Duodenal mucosa (tissue), 2 donors: ENCODE measurements around the gene LTO1.

Experiments used
- H3K27ac ChIP-seq: one replicate; pipeline ENCODE4 v1.7.0; 2013; ENCODE audit warnings: low read depth, low read length
- H3K27me3 ChIP-seq, 2 donors: one replicate each; pipeline ENCODE4 v1.7.0; 2013; ENCODE audit warnings: low read length in 2 of 2, control low read depth in 1 of 2; ENCODE audit not compliant: insufficient read depth in 2 of 2, control insufficient read depth in 1 of 2
- H3K36me3 ChIP-seq, 2 donors: one replicate each; pipeline ENCODE4 v1.7.0; 2013; ENCODE audit warnings: low read length in 2 of 2, control low read depth in 1 of 2; ENCODE audit not compliant: insufficient read depth in 2 of 2, control insufficient read depth in 1 of 2
- H3K4me1 ChIP-seq, 2 donors: one replicate each; pipeline ENCODE4 v1.7.0; 2013; ENCODE audit warnings: low read length in 2 of 2, control low read depth in 1 of 2; ENCODE audit not compliant: insufficient read depth in 2 of 2, control insufficient read depth in 1 of 2
- H3K4me3 ChIP-seq, 2 donors: one replicate each; pipeline ENCODE4 v1.7.0; 2013; ENCODE audit warnings: low read length in 2 of 2, low read depth in 1 of 2
- H3K9ac ChIP-seq, 2 donors: one replicate each; pipeline ENCODE4 v1.7.0; 2013; ENCODE audit warnings: low read length in 2 of 2, low read depth in 1 of 2
- H3K9me3 ChIP-seq, 2 donors: one replicate each; pipeline ENCODE4 v1.7.0; 2013; ENCODE audit warnings: low read length in 2 of 2, control low read depth in 1 of 2; ENCODE audit not compliant: control insufficient read depth in 1 of 2

LTO1 gene

DNA sequence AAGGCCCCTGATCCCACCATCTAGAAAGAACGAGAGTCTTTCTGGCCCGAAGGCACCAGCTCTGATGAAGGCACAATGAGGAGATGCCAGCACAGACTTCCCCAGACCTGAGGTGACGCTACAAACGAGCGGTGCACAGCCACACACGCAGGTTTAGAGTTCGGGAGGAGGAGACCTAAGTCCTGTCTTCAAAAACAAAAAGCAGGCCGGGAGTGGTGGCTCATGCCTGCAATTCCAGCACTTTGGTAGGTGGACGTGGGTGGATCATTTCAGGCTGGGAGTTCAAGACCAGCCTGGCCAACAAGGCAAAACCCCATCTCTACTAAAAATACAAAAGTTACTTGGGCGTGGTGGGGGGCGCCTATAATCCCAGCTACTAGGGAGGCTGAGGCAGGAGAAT is 9.5 kb downstream of the LTO1 start:
- Histone ChIP-seq H3K27ac (no peak overlapping the region), H3K36me3 (peaks cover 10 to 60% of the 10 kb centered on the region in 2 donors), H3K4me1 (peaks cover 3 to 7% of the 10 kb centered on the region in 2 donors), H3K4me3 (no peak overlapping the region), H3K9me3 (no peaks in the 10 kb centered on the region), H3K9ac (no peak overlapping the region), H3K27me3 (no peaks in the 10 kb centered on the region)

DNA sequence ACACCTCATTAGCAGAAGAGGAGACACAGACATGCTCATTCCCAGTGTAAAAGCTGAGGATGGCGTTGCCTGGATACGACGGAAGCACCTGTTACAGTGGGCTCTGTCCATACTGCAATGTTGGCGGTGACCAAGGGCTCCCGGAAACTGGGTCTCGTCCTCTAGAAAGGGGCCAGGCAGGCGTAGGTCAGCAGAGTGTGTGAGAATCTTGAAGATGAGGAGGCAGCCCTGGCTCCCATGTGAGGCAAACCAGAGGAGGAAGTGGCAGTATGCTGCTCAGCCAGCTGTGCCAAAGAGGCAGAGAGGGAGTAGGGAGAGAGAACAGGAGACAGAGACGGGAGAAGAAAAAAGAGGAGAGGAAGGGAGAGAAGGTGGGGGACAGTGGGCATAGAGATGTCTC is 10.3 kb downstream of the LTO1 start:
- Histone ChIP-seq H3K36me3 (peaks cover 10 to 56% of the 10 kb centered on the region in 2 donors), H3K9ac (no peak overlapping the region), H3K27me3 (no peaks in the 10 kb centered on the region)

DNA sequence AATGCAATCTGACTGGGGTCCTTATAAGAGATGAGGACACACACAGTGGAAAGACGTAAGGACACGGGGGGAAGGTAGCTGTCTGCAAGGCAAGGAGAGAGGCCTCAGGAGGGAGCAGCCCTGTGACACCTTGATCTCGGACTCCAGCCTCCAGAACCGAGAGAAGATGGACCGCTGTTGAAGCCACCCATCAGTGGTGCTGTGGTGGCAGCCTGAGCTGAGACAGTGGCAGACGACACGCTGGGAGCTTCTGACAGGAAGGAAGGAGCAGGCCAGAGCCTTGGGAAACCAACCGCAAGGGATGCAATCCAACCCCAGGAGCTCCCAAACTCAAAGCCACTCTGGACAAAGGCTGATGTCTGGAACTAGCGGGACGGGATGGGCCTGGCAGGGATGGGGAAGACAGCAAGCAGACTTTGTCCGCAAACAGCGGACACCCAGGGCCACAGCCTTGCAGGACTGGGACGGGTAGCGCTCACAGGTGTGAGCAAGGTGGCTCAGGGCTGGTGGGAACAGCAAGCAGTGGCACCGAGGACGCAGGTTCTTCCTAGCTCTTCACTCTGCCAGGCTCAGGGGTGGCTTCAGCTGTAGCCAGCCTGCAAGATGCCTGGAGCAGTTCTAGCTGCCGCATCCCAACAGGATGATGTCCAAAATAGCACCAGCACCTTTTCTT is 10.9 kb downstream of the LTO1 start:
- Histone ChIP-seq H3K9ac (no peak overlapping the region), H3K27ac (no peak overlapping the region), H3K27me3 (no peaks in the 10 kb centered on the region), H3K4me1 (peaks cover 0 to 7% of the 10 kb centered on the region in 2 donors), H3K4me3 (no peak overlapping the region), H3K9me3 (no peaks in the 10 kb centered on the region), H3K36me3 (peaks cover 9 to 50% of the 10 kb centered on the region in 2 donors)

More for the DNA sequence above, 10.3 kb downstream of the LTO1 start:
- Histone ChIP-seq H3K27ac (no peak overlapping the region), H3K9me3 (no peaks in the 10 kb centered on the region), H3K4me3 (no peak overlapping the region), H3K4me1 (peaks cover 0 to 7% of the 10 kb centered on the region in 2 donors)

DNA sequence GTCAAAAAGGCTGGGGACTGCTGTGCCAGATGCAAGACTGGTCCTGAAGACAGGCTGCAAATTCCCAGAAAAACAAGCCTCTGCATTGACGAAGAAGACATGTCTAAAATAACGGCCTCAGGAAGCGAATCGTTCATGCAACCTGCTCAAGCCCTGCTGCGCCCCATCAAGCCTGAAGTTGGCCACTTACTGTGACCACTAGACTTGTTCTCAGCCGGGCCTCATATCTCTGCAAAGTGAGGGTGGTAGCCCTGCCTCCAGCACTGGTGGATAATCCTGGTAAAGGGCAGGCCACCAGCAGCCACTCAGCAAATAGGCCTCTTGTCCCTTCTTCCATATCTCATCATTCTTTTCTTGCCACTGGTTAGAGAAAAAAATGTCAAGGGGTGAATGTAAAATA is 11.8 kb downstream of the LTO1 start:
- no peak overlapping the region for H3K9ac ChIP-seq
- H3K27me3 ChIP-seq, result no peaks in the 10 kb centered on the region
- peaks cover 0 to 6% of the 10 kb centered on the region in 2 donors for H3K4me1 ChIP-seq
- H3K27ac ChIP-seq, result no peak overlapping the region
- H3K9me3 ChIP-seq, result no peaks in the 10 kb centered on the region
- peaks cover 6 to 45% of the 10 kb centered on the region in 2 donors for H3K36me3 ChIP-seq
- no peak overlapping the region for H3K4me3 ChIP-seq

DNA sequence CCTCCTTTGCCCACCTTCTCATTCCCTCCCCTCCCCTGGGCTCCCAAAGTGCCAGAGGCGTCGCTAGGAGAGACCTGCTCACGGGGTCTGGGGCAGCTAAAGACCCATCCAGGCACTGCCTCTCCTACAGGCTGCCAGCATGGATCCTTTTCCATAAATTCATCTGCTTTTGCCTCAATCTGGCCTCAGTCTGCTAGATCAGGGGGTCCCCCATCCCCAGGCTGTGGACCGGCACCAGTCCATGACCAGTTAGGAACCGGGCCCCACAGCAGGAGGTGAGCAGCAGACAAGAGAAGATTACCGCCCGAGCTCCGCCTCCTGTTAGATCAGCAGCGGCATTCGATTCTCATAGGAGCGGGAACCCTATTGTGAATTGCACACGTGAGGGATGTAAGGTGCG is 12.3 kb downstream of the LTO1 start:
- no peak overlapping the region for H3K27ac ChIP-seq
- H3K9ac ChIP-seq, result no peak overlapping the region
- peaks cover 0 to under 1% of the 10 kb centered on the region in 2 donors for H3K4me1 ChIP-seq
- peaks cover 6 to 40% of the 10 kb centered on the region in 2 donors for H3K36me3 ChIP-seq
- no peak overlapping the region for H3K4me3 ChIP-seq
- H3K9me3 ChIP-seq, result no peaks in the 10 kb centered on the region
- H3K27me3 ChIP-seq, result no peaks in the 10 kb centered on the region

- Histone ChIP-seq H3K9ac (no peak overlapping the region), H3K9me3 (no peaks in the 10 kb centered on the region), H3K27ac (no peak overlapping the region), H3K36me3 (peaks cover 6 to 33% of the 10 kb centered on the region in 2 donors), H3K4me3 (no peak overlapping the region), H3K27me3 (no peaks in the 10 kb centered on the region), H3K4me1 (no peaks in the 10 kb centered on the region)
Observed at GRCh38 chr11:69662021-69662698, 13.0 kb downstream of the LTO1 start.

GRCh38 chr11:69661413-69661715 is 13.8 kb downstream of the LTO1 start:
- no peaks in the 10 kb centered on the region for H3K27me3 ChIP-seq
- H3K4me1 ChIP-seq, result no peaks in the 10 kb centered on the region
- H3K9ac ChIP-seq, result no peak overlapping the region
- H3K27ac ChIP-seq, result no peak overlapping the region
- peaks cover 3 to 25% of the 10 kb centered on the region in 2 donors for H3K36me3 ChIP-seq
- H3K4me3 ChIP-seq, result no peak overlapping the region
- H3K9me3 ChIP-seq, result no peaks in the 10 kb centered on the region

GRCh38 chr11:69660001-69660500 is 15.1 kb downstream of the LTO1 start:
- H3K27ac ChIP-seq, result no peak overlapping the region
- no peaks in the 10 kb centered on the region for H3K4me1 ChIP-seq
- peaks cover 3 to 21% of the 10 kb centered on the region in 2 donors for H3K36me3 ChIP-seq
- no peak overlapping the region for H3K9ac ChIP-seq
- no peak overlapping the region for H3K4me3 ChIP-seq
- no peaks in the 10 kb centered on the region for H3K27me3 ChIP-seq
- H3K9me3 ChIP-seq, result no peaks in the 10 kb centered on the region

DNA sequence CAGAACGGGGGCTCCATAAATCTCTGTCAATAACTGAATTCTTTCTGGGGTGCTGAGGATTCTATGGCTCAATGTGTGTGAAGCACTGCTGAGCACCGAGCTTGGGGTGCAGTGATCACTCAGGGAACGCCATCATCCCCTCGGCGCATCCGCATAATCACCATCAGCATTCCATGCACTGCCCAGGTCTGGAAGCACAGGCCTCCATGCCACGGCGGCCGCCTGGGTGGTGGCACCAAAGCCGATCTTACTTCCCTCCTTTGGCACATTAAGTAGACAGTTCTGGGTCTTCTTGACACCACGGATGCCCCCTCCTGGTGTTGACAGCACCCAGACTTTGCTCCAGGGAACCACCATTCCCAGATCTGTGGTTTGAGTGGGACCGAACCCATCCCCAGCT is 15.6 kb downstream of the LTO1 start:
- Histone ChIP-seq H3K27ac (no peak overlapping the region), H3K27me3 (no peaks in the 10 kb centered on the region), H3K9me3 (no peaks in the 10 kb centered on the region), H3K36me3 (peaks cover 3 to 16% of the 10 kb centered on the region in 2 donors), H3K9ac (no peak overlapping the region), H3K4me1 (no peaks in the 10 kb centered on the region), H3K4me3 (no peak overlapping the region)

GRCh38 chr11:69658626-69659450 is 16.3 kb downstream of the LTO1 start:
- H3K27ac ChIP-seq, result no peak overlapping the region
- H3K36me3 ChIP-seq, result peaks cover 2 to 10% of the 10 kb centered on the region in 2 donors
- no peak overlapping the region for H3K4me3 ChIP-seq
- no peaks in the 10 kb centered on the region for H3K27me3 ChIP-seq
- no peaks in the 10 kb centered on the region for H3K9me3 ChIP-seq
- H3K9ac ChIP-seq, result no peak overlapping the region
- no peaks in the 10 kb centered on the region for H3K4me1 ChIP-seq
